ENCODE results near the gene UTP4. TPM values are rescaled to one million over a fixed set of nuclear protein-coding genes. Genes with fewer than 3 reads are reported as not detected.

Gene UTP4
- 11.3 and 12.5 TPM in 2 replicates for total RNA-seq

DNA sequence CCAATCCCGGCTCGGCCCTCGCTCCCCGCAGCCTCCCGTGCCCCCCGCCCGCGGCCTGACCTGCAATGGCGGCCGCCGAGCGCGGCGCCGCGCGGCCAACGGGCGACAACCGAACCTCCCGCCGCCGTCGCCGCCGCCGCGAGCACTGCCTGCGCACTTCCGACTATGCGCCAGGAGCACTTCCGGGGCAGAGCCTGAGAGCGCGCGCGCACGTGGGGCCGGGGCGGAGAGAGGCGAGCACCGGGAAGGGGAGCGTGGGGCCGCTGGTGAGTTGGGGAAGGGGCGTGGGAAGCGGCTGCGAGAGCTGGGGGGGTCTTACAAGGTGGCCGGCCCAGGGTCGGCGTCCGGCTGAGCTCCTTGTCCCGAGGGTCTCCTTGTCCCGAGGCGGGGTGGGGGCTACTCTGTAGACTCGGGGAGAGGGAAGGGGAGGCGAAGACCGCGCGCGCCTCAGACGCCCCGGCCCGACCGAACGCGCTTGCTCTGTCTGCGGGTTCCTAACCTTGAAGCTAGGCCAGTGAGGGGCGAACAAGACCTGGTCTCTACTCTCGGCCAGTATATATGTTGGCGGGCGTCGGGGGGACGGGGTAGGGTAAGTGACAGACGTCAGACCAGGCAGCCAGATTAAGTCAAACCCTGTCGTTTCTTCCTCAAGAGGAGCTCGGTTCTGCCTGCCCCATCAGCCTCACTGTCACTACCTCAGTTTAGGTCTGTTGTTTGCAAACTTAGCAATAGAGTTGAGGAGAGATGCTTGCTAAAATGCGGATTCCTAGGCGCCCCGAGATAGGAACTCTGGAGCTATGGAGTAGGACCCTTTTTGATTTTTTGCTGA is at the start of gene UTP4, which contains the start of gene CHTF8:
UTP4 (plus strand) TSS at position 226 of the 829 bp plus-strand sequence. CDS start 811 bp downstream, outside the sequence.
CHTF8 (minus strand) TSS at position 165 of the 829 bp plus-strand sequence. CDS start 11,130 bp downstream, outside the sequence.

DNA sequence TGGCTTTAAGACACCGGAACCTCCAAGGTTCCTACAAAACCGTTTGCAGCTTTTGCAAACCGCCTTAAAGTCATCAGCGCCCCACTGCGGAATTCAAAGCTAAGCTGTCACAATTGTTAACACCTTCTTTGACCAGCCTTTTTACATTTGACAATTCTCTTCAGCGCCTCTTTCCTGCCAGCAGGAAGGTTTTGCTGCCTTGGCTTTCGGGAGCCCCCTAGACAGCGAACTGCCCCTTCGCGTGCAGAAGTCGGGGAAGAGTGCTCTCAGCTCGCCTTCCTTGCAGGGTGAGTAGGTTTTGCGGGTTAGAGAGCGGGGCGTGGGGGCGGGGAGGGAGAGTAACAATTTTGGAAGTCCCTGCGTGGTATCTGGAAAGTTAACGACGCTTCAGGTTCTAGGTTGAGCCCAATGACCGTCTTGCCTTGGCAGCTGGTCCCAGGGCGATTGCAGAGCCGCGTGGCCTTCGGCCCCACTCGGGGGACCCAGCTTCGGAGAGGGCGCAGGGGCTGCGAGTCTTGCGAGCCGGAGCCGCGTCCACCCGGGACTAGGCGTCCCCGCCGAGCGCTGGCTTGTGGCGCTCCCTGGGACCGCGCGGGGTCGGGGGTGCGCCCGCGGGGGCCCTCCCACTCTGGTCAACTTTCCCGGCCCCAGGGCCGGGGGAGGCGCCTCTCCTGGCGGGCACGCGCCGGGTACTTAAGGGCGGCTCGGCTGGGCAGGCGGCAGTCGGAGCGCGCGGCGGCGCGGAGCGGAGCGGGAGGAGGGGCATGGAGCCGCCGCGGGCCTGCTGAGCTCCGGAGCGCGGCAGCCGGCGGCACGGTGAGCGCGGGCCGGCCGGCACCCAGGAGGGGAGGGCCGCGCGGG is 26.7 kb upstream of the UTP4 start, which contains the start of gene HAS3:
HAS3 (plus strand) TSS at position 153 of the 861 bp plus-strand sequence. CDS start 3,743 bp downstream, outside the sequence.

GRCh38 chr16:69186642-69187445 is 54.4 kb downstream of the UTP4 start, which contains the start of gene SNTB2:
SNTB2 (plus strand) TSS chr16:69187164; CDS start chr16:69187167, 3 bp downstream.

Other genes with a start within 250 kb of the UTP4 start
- gene HAS3, start 27.0 kb upstream of the UTP4 start, total RNA-seq, result 5.7 and 14.5 TPM in 2 replicates
- 70.6 and 71.3 TPM in 2 replicates for gene CHTF8, start 61 bp upstream of the UTP4 start, total RNA-seq
- 86.2 and 98.0 TPM in 2 replicates for gene SNTB2, start 54.5 kb downstream of the UTP4 start, total RNA-seq
- gene VPS4A, start 178.7 kb downstream of the UTP4 start, total RNA-seq, result 26.4 and 28.4 TPM in 2 replicates
- 6.3 and 11.3 TPM in 2 replicates for gene PDF, start 197.9 kb downstream of the UTP4 start, total RNA-seq
- 21.3 and 28.6 TPM in 2 replicates for gene COG8, start 206.9 kb downstream of the UTP4 start, total RNA-seq
- gene NIP7, start 207.1 kb downstream of the UTP4 start, total RNA-seq, result 23.7 and 28.2 TPM in 2 replicates
- gene TMED6, start 219.1 kb downstream of the UTP4 start, total RNA-seq, result 0.09 and 0.11 TPM in 2 replicates

Measured in dermis lymphatic vessel endothelial cell (primary cell).